ENCODE measurements around the gene RPS15.

GRCh38 chr19:1392939-1393530 is 45.2 kb upstream of the RPS15 start:
- TF ChIP-seq SP1 (IDR thresholded peaks at IDR 0.05) = no peak
- TF ChIP-seq FOXM1 (IDR thresholded peaks at IDR 0.05; ENCODE audit: borderline replicate concordance) = no peak
- TF ChIP-seq LEF1 (IDR thresholded peaks at IDR 0.05; ENCODE audit: borderline replicate concordance) = no peak

Data from HEK293T (cell line).